ENCODE data around the gene ENTREP1. TPM values are rescaled to one million over a fixed set of nuclear protein-coding genes. Genes with fewer than 3 reads are reported as not detected.
"Not testable (repeated sequence)": the region's sequence is repeated elsewhere in the genome, so short reads cannot be mapped to it uniquely, and the experiment has no call there.

The ENTREP1 gene
- total RNA-seq, 1 donor from 2014 or later = 3.1 TPM

GRCh38 chr9:69299826-69300225 lies 25.2 kb upstream of the ENTREP1 start:
- no peak for DNase-seq (ENCODE audit: low read depth)

DNA sequence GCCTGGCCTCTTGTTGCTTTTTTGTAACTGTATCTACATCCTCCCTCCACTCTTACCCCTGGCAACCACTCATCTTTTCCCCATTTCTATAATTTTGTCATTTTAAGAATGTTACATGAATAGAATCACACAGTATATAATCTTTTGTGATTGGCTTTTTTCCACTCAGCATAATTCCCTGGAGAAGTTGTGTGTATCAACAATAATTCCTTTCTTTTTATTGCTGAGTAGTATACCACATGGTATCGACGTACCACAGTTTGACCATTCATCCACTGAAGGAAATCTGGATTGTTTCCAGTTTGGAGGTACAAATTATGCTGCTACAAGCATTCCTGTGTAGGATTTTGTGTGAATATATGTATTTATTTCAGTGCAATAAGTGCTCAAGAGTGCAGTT lies 21.7 kb upstream of the ENTREP1 start:
- H3K36me3 ChIP-seq (ENCODE audit: control insufficient read depth, insufficient read depth, low read length) = no peaks in the 10 kb centered on the region
- H3K27me3 ChIP-seq (ENCODE audit: control insufficient read depth, insufficient read depth, low read length) = no peaks in the 10 kb centered on the region
- DNase-seq (ENCODE audit: low read depth) = no peak
- no peak overlapping the region for H3K4me3 ChIP-seq (ENCODE audit: low read depth, low read length)
- TF ChIP-seq, protein P1, sequence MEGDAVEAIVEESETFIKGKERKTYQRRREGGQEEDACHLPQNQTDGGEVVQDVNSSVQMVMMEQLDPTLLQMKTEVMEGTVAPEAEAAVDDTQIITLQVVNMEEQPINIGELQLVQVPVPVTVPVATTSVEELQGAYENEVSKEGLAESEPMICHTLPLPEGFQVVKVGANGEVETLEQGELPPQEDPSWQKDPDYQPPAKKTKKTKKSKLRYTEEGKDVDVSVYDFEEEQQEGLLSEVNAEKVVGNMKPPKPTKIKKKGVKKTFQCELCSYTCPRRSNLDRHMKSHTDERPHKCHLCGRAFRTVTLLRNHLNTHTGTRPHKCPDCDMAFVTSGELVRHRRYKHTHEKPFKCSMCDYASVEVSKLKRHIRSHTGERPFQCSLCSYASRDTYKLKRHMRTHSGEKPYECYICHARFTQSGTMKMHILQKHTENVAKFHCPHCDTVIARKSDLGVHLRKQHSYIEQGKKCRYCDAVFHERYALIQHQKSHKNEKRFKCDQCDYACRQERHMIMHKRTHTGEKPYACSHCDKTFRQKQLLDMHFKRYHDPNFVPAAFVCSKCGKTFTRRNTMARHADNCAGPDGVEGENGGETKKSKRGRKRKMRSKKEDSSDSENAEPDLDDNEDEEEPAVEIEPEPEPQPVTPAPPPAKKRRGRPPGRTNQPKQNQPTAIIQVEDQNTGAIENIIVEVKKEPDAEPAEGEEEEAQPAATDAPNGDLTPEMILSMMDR (IDR thresholded peaks at IDR 0.05; ENCODE audit: insufficient read depth, low read length, poor library complexity, severe bottlenecking) = no peak

More at GRCh38 chr9:69299826-69300225, 25.2 kb upstream of the ENTREP1 start:
- Histone ChIP-seq H3K27me3 (ENCODE audit: control insufficient read depth, insufficient read depth, low read length) (no peaks in the 10 kb centered on the region), H3K4me3 (ENCODE audit: low read depth, low read length) (no peak overlapping the region), H3K36me3 (ENCODE audit: control insufficient read depth, insufficient read depth, low read length) (no peaks in the 10 kb centered on the region)
- TF ChIP-seq, protein P1 (IDR thresholded peaks at IDR 0.05; ENCODE audit: insufficient read depth, low read length, poor library complexity, severe bottlenecking) = no peak

DNA sequence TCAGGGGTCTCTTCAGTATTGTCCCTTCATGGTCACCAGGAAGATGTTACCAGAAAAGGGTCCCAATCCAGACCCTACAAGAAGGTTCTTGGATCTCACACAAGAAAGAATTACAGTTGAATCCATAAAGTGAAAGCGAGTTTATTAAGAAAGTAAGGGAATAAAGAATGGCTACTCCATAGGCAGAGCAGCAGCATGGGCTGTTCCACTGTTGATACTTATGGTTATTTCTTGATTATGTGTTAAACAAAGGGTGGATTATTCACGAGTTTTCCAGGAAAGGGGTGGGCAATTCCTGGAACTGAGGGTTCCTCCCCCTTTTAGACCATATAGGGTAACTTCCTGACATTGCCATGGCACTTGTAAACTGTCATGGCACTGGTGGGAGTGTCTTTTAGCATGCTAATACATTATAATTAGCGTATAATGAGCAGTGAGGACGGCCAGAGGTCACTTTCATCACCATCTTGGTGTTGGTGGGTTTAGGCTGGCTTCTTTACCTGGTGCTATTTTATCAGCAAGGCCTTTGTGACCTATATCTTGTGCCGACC lies 18.0 kb upstream of the ENTREP1 start:
- not testable (repeated sequence) for H3K4me3 ChIP-seq (ENCODE audit: low read depth, low read length); DNase-seq (ENCODE audit: low read depth); H3K27me3 ChIP-seq (ENCODE audit: control insufficient read depth, insufficient read depth, low read length); H3K36me3 ChIP-seq (ENCODE audit: control insufficient read depth, insufficient read depth, low read length)

DNA sequence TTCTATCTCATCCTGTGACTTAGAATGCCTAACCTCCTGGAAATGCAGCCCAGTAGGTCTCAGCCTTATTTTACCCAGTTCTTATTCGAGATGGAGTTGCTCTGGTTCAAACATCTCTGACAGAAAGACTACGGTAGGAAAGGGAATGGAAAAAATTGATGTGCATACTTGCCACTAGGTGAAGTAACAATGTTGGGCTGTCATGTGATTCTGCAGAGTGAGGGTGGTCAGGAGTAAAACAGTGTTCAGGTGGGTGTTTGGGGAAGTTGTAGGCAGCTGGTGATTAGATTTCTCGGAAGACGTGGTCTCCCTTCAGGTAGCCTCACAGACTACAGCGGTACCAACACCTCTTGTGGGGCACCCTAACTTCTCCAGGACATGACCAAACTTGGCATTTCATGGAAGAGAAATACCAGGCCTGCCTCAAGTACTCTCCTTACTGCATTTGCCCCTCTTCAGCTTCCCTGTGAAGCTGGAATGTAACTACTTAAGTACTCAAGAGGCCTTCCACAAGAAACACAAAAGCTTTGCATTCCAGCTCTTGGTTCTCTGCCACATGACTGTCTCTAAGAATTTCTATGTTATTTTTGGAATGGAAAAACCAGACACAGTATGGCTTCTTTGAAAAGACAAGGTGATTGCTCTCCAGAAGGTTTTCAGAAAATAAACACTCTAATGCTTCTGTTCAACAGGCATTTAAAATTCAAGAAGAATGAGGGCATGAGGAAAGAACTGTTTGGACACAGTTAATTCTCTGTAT lies 17.4 kb upstream of the ENTREP1 start:
- DNase-seq (ENCODE audit: low read depth) = peak; percentile 4
- TF ChIP-seq, protein P1 (IDR thresholded peaks at IDR 0.05; ENCODE audit: insufficient read depth, low read length, poor library complexity, severe bottlenecking) = no peak
- no peaks in the 10 kb centered on the region for H3K36me3 ChIP-seq (ENCODE audit: control insufficient read depth, insufficient read depth, low read length)
- no peaks in the 10 kb centered on the region for H3K27me3 ChIP-seq (ENCODE audit: control insufficient read depth, insufficient read depth, low read length)
- no peak overlapping the region for H3K4me3 ChIP-seq (ENCODE audit: low read depth, low read length)

- H3K4me3 ChIP-seq (ENCODE audit: low read depth, low read length) = no peak overlapping the region
- no peaks in the 10 kb centered on the region for H3K36me3 ChIP-seq (ENCODE audit: control insufficient read depth, insufficient read depth, low read length)
- no peak for DNase-seq (ENCODE audit: low read depth)
- H3K27me3 ChIP-seq (ENCODE audit: control insufficient read depth, insufficient read depth, low read length) = no peaks in the 10 kb centered on the region
- TF ChIP-seq, protein P1 (IDR thresholded peaks at IDR 0.05; ENCODE audit: insufficient read depth, low read length, poor library complexity, severe bottlenecking) = no peak
Measured at GRCh38 chr9:69308206-69308931, 16.6 kb upstream of the ENTREP1 start.

DNA sequence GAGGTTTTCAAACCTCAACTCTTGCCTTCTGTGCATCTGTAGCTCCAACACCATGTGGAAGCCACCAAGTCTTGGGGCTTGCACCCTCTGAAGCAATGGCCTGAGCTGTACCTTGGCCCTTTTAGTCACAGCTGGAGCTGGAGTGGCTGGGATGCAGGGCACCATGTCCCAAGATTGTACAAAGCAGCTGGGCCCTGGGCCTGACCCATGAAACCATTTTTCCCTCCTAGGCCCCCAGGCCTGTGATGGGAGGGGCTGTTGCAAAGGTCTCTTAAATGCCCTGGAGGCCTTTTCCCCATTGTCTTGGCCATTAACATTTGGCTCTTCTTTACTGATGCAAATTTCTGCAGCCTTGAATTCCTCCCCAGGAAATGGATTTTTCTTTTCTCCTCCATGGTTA lies 11.8 kb upstream of the ENTREP1 start:
- H3K4me3 ChIP-seq (ENCODE audit: low read depth, low read length) = no peak overlapping the region
- TF ChIP-seq, protein P1 (IDR thresholded peaks at IDR 0.05; ENCODE audit: insufficient read depth, low read length, poor library complexity, severe bottlenecking) = no peak
- no peaks in the 10 kb centered on the region for H3K36me3 ChIP-seq (ENCODE audit: control insufficient read depth, insufficient read depth, low read length)
- H3K27me3 ChIP-seq (ENCODE audit: control insufficient read depth, insufficient read depth, low read length) = no peaks in the 10 kb centered on the region
- DNase-seq (ENCODE audit: low read depth) = no peak

All from kidney epithelial cell (primary cell).